GM12874 (cell line): ENCODE measurements around the gene PKMYT1.

ENCODE experiments used
- CTCF ChIP-seq: IDR thresholded peaks from 2 replicates; pipeline ENCODE4 v1.5.1; 2011; ENCODE audit warnings: low read depth, mild to moderate bottlenecking, control low read depth, low read length, moderate library complexity; ENCODE audit not compliant: insufficient read depth

Gene PKMYT1

GRCh38 chr16:2980227-2981176 is at the start of gene PKMYT1:
PKMYT1 (minus strand) TSS chr16:2980446; CDS start chr16:2979657, 789 bp downstream.
- TF ChIP-seq CTCF = no peak

GRCh38 chr16:3029491-3030221 is 49.4 kb upstream of the PKMYT1 start:
- no peak for TF ChIP-seq CTCF

- TF ChIP-seq CTCF = no peak
These were observed 48.6 kb upstream of the PKMYT1 start for GRCh38 chr16:3028716-3029319.

- TF ChIP-seq CTCF = peak; percentile 95
These were observed 47.9 kb upstream of the PKMYT1 start for GRCh38 chr16:3027983-3028715.

- TF ChIP-seq CTCF = no peak
These were observed 47.2 kb upstream of the PKMYT1 start for GRCh38 chr16:3027489-3027795.

- no peak for TF ChIP-seq CTCF
These were observed 46.6 kb upstream of the PKMYT1 start for GRCh38 chr16:3026609-3027488.
